ENCODE measurements around the gene PLEKHB2.

The PLEKHB2 gene

DNA sequence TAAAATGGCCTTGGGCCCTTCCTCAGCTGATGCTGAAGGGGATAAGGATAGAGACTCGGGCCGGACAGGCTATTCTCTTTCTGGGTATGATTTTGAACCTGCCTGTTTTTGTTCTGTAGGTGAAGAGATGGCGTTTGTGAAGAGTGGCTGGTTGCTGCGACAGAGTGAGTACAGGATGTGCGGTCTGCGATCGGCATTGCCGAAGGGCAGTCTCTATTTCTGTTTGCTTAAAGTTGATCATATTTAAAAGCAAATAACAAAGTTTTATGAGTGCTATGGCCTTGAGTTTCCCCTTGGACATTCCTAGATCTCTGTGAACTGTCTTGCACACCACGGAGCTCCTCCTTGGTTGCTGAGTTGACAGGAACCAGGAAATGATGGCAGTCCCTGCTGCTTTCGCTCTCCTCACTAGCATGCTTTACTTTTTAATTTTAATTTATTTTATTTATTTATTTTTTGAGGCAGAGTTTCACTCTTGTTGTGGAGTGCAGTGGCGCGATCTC lies 15.7 kb downstream of the PLEKHB2 start:
- Mint-ChIP-seq H3K4me3 (no peak overlapping the region), H3K4me1 (peaks cover 14% of the 10 kb centered on the region), H3K27ac (no peak overlapping the region), H3K27me3 (ENCODE audit: low read depth) (no peaks in the 10 kb centered on the region), H3K9me3 (no peaks in the 10 kb centered on the region), H3K36me3 (ENCODE audit: low read depth) (peaks cover 48% of the 10 kb centered on the region)
- TF ChIP-seq, protein P1, sequence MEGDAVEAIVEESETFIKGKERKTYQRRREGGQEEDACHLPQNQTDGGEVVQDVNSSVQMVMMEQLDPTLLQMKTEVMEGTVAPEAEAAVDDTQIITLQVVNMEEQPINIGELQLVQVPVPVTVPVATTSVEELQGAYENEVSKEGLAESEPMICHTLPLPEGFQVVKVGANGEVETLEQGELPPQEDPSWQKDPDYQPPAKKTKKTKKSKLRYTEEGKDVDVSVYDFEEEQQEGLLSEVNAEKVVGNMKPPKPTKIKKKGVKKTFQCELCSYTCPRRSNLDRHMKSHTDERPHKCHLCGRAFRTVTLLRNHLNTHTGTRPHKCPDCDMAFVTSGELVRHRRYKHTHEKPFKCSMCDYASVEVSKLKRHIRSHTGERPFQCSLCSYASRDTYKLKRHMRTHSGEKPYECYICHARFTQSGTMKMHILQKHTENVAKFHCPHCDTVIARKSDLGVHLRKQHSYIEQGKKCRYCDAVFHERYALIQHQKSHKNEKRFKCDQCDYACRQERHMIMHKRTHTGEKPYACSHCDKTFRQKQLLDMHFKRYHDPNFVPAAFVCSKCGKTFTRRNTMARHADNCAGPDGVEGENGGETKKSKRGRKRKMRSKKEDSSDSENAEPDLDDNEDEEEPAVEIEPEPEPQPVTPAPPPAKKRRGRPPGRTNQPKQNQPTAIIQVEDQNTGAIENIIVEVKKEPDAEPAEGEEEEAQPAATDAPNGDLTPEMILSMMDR (IDR thresholded peaks at IDR 0.05; ENCODE audit: unreplicated experiment in 3 of 3), result no peak

DNA sequence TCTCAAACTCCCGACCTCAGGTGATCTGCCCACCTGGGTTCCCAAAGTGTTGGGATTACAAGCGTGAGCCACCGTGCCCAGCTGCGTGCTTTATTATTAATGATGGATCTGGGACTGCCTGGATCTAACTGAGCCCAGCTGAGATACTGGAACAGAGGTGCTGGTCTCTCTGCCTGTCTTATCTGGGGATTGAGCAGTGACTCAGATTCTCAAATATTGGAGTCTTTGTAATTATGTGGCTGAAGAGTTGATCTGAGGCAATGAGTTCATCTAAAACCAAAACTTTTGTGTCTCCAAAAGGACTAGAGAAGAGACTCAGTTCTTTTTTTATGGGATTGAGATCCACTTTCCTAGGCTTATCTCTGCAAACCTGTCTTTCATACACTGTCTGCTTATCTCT lies 16.3 kb downstream of the PLEKHB2 start:
- no peak overlapping the region for H3K27ac Mint-ChIP-seq
- peaks cover 47% of the 10 kb centered on the region for H3K36me3 Mint-ChIP-seq (ENCODE audit: low read depth)
- TF ChIP-seq, protein P1 (IDR thresholded peaks at IDR 0.05; ENCODE audit: unreplicated experiment in 3 of 3), result no peak
- no peaks in the 10 kb centered on the region for H3K9me3 Mint-ChIP-seq
- no peaks in the 10 kb centered on the region for H3K27me3 Mint-ChIP-seq (ENCODE audit: low read depth)
- H3K4me3 Mint-ChIP-seq, result no peak overlapping the region
- peaks cover 19% of the 10 kb centered on the region for H3K4me1 Mint-ChIP-seq

DNA sequence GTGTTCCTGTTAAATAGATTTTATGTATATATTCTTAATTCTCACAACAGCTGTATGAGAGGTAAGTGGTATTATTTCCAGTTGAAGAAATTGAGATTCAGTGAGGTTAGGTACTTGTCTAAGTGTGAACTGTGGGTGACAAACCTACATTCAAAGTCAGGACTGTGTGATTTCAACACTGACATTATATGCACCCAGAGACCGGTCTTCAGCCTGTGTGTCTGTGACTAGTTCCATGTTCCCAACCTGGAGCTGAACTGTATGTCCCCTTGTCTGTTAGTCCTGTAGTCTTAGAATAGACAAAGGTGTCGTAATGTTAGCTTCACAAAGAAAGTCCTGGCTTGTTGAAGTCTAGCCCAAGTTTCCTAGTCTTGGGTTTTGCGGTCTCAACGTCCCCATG lies 17.4 kb downstream of the PLEKHB2 start:
- H3K4me1 Mint-ChIP-seq, result peaks cover 28% of the 10 kb centered on the region
- H3K9me3 Mint-ChIP-seq, result no peaks in the 10 kb centered on the region
- H3K27me3 Mint-ChIP-seq (ENCODE audit: low read depth), result no peaks in the 10 kb centered on the region
- H3K4me3 Mint-ChIP-seq, result no peak overlapping the region
- TF ChIP-seq, protein P1 (IDR thresholded peaks at IDR 0.05; ENCODE audit: unreplicated experiment in 3 of 3), result no peak
- peaks cover 55% of the 10 kb centered on the region for H3K36me3 Mint-ChIP-seq (ENCODE audit: low read depth)
- H3K27ac Mint-ChIP-seq, result no peak overlapping the region

DNA sequence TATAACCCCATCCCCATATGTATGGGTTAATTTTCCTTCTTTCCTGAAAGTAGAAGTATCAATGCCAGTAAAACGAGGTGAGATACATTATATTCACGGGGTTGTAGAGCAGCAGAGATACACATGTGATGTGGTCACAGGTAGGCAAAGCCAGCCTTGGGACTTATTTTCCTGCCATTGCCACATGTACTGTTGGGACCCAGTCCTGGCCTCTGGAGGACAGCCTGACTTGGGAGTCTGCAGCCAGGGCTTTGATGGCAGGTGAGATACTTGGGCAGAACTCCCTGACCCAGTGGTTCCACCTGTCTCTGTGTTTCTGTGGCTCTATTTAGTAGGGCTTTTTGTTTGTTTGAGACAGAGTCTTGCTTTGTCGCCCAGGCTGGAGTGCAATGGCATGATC lies 18.1 kb downstream of the PLEKHB2 start:
- H3K27me3 Mint-ChIP-seq (ENCODE audit: low read depth), result no peaks in the 10 kb centered on the region
- peaks cover 59% of the 10 kb centered on the region for H3K36me3 Mint-ChIP-seq (ENCODE audit: low read depth)
- no peak overlapping the region for H3K4me3 Mint-ChIP-seq
- H3K4me1 Mint-ChIP-seq, result peaks cover 28% of the 10 kb centered on the region
- TF ChIP-seq, protein P1 (IDR thresholded peaks at IDR 0.05; ENCODE audit: unreplicated experiment in 3 of 3), result no peak
- no peak overlapping the region for H3K27ac Mint-ChIP-seq
- no peaks in the 10 kb centered on the region for H3K9me3 Mint-ChIP-seq

DNA sequence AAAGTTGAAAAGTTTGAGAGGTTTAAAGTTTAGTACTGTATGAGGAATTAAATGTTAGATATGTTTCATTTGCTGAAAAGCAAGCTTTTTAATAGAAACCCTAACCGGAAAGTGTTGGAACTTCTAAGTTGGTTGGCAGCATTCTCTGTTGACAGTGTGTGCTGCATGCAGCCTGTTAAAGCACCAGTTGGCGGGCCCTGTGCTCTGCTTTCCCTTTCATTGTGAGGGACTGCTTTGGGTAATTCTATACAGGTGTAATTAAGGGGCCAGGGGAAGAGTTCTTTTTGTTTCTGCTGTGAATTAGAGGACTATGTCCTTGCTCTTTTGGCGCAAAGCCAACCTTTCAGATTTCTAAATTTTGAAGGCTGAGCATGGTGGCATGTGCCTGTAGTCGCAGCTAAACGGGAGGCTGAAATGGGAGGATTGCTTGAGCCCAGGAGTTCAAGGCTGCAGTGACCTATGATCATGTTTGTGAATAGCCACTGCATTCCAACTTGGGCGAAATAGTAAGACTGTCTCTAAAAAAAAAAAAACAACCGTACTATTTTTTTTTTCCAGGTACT lies 20.1 kb downstream of the PLEKHB2 start:
- no peaks in the 10 kb centered on the region for H3K27me3 Mint-ChIP-seq (ENCODE audit: low read depth)
- no peak overlapping the region for H3K4me3 Mint-ChIP-seq
- H3K4me1 Mint-ChIP-seq, result peaks cover 28% of the 10 kb centered on the region
- TF ChIP-seq, protein P1 (IDR thresholded peaks at IDR 0.05; ENCODE audit: unreplicated experiment in 3 of 3), result no peak
- H3K27ac Mint-ChIP-seq, result peak overlapping the region in 1 of 3 experiments; percentile 36
- peaks cover 73% of the 10 kb centered on the region for H3K36me3 Mint-ChIP-seq (ENCODE audit: low read depth)
- H3K9me3 Mint-ChIP-seq, result no peaks in the 10 kb centered on the region

DNA sequence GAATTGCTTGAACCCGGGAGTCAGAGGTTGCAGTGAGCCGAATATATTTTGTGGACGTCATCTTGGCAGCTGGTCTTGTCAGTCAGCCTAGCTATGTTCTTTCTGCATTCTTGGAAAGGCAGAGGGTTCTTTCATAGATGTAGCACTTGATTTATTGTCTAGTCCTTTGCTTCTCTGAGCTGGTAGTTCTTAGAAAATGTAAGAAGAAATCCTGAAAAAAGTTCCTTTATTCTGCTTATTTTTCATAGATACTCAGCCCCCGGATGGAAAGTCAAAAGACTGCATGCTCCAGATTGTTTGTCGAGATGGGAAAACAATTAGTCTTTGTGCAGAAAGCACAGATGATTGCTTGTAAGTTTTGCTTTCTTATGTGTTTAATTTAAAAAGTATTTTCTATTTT lies 21.3 kb downstream of the PLEKHB2 start:
- Mint-ChIP-seq H3K9me3 (no peaks in the 10 kb centered on the region), H3K27ac (peak overlapping the region in 2 of 3 experiments; percentile 38 to 49), H3K27me3 (ENCODE audit: low read depth) (no peaks in the 10 kb centered on the region), H3K4me3 (no peak overlapping the region), H3K4me1 (peaks cover 28% of the 10 kb centered on the region), H3K36me3 (ENCODE audit: low read depth) (peaks cover 75% of the 10 kb centered on the region)
- TF ChIP-seq, protein P1 (IDR thresholded peaks at IDR 0.05; ENCODE audit: unreplicated experiment in 3 of 3), result no peak
